ENCODE measurements around the gene CDK19.

CDK19 gene

GRCh38 chr6:110574817-110575216, 240.5 kb downstream of the CDK19 start:
- no peak for TF ChIP-seq CTCF (IDR thresholded peaks at IDR 0.05)

GRCh38 chr6:110573537-110573936, 241.7 kb downstream of the CDK19 start:
- no peak for TF ChIP-seq CTCF (IDR thresholded peaks at IDR 0.05)

- TF ChIP-seq CTCF (IDR thresholded peaks at IDR 0.05): no peak
Observed at GRCh38 chr6:110573136-110573535, 242.1 kb downstream of the CDK19 start.

GRCh38 chr6:110567957-110568696, 247.1 kb downstream of the CDK19 start:
- no peak for TF ChIP-seq CTCF (IDR thresholded peaks at IDR 0.05)

GRCh38 chr6:110566346-110567125, 248.7 kb downstream of the CDK19 start:
- TF ChIP-seq CTCF (IDR thresholded peaks at IDR 0.05): no peak

- TF ChIP-seq CTCF (IDR thresholded peaks at IDR 0.05): no peak
Observed at GRCh38 chr6:110564703-110565421, 250.4 kb downstream of the CDK19 start.

GRCh38 chr6:110563711-110564110, 251.6 kb downstream of the CDK19 start:
- no peak for TF ChIP-seq CTCF (IDR thresholded peaks at IDR 0.05)
